ENCODE results near the gene KRTAP5-4. TPM values are rescaled to one million over a fixed set of nuclear protein-coding genes. Genes with fewer than 3 reads are reported as not detected.

KRTAP5-4 gene
- total RNA-seq, 2 donors from 2014 or later: not detected

- intact Hi-C loops (cut with DNase I): loop anchor here (5.0 to 10.0 kb wide), 2 partner anchors 40 to 502 kb away; no protein-coding TSS in a partner anchor
- H3K27me3 ChIP-seq (replicated peaks; ENCODE audit: insufficient read depth): no peaks in the 10 kb centered on the region
- no peak overlapping the region for H3K27ac ChIP-seq
- 48% methylated on average over 20 of the region's 20 CpGs for WGBS
- TF ChIP-seq POLR2AphosphoS5 (IDR thresholded peaks at IDR 0.05): no peak
- no peak for TF ChIP-seq CTCF (IDR thresholded peaks at IDR 0.05)
- no peak for TF ChIP-seq POLR2A (IDR thresholded peaks at IDR 0.05)
- no peaks in the 10 kb centered on the region for H3K4me1 ChIP-seq (replicated peaks)
- no peak overlapping the region for H3K4me3 ChIP-seq
- no peak for DNase-seq (ENCODE audit: low spot score)
- H3K9me3 ChIP-seq: no peaks in the 10 kb centered on the region
- H3K36me3 ChIP-seq: no peaks in the 10 kb centered on the region
Measured at GRCh38 chr11:1652442-1652770, 30.5 kb upstream of the KRTAP5-4 start.

GRCh38 chr11:1652026-1652425, 30.1 kb upstream of the KRTAP5-4 start:
- H3K27me3 ChIP-seq (replicated peaks; ENCODE audit: insufficient read depth): no peaks in the 10 kb centered on the region
- DNase-seq (ENCODE audit: low spot score): no peak

GRCh38 chr11:1651411-1651980, 29.6 kb upstream of the KRTAP5-4 start:
- no peak for DNase-seq (ENCODE audit: low spot score)
- TF ChIP-seq POLR2A (IDR thresholded peaks at IDR 0.05) (no peak), POLR2AphosphoS5 (IDR thresholded peaks at IDR 0.05) (no peak), CTCF (IDR thresholded peaks at IDR 0.05) (no peak)

More at GRCh38 chr11:1652026-1652425, 30.1 kb upstream of the KRTAP5-4 start:
- intact Hi-C loops (cut with DNase I): loop anchor here (5.0 to 10.0 kb wide), 2 partner anchors 40 to 503 kb away; no protein-coding TSS in a partner anchor
- Histone ChIP-seq H3K4me3 (no peak overlapping the region), H3K36me3 (no peaks in the 10 kb centered on the region), H3K27ac (no peak overlapping the region), H3K9me3 (no peaks in the 10 kb centered on the region), H3K4me1 (replicated peaks) (no peaks in the 10 kb centered on the region)
- TF ChIP-seq CTCF (IDR thresholded peaks at IDR 0.05) (no peak), POLR2A (IDR thresholded peaks at IDR 0.05) (no peak), POLR2AphosphoS5 (IDR thresholded peaks at IDR 0.05) (no peak)
- 85% methylated on average over 19 of the region's 19 CpGs for WGBS

GRCh38 chr11:1650918-1651262, 29.0 kb upstream of the KRTAP5-4 start:
- Histone ChIP-seq H3K4me1 (replicated peaks) (no peaks in the 10 kb centered on the region), H3K9me3 (no peaks in the 10 kb centered on the region), H3K4me3 (no peak overlapping the region), H3K36me3 (no peaks in the 10 kb centered on the region), H3K27me3 (replicated peaks; ENCODE audit: insufficient read depth) (no peaks in the 10 kb centered on the region), H3K27ac (no peak overlapping the region)
- WGBS: 77% methylated on average over 5 of the region's 5 CpGs
- no peak for DNase-seq (ENCODE audit: low spot score)
- TF ChIP-seq CTCF (IDR thresholded peaks at IDR 0.05) (no peak), POLR2A (IDR thresholded peaks at IDR 0.05) (no peak), POLR2AphosphoS5 (IDR thresholded peaks at IDR 0.05) (no peak)
- intact Hi-C loops (cut with DNase I): loop anchor here (1.0 to 10.0 kb wide), 3 partner anchors 41 to 504 kb away; no protein-coding TSS in a partner anchor

More at GRCh38 chr11:1651411-1651980, 29.6 kb upstream of the KRTAP5-4 start:
- intact Hi-C loops (cut with DNase I): loop anchor here (1.0 to 10.0 kb wide), 3 partner anchors 41 to 503 kb away; no protein-coding TSS in a partner anchor
- 93% methylated on average over 7 of the region's 7 CpGs for WGBS
- Histone ChIP-seq H3K9me3 (no peaks in the 10 kb centered on the region), H3K27me3 (replicated peaks; ENCODE audit: insufficient read depth) (no peaks in the 10 kb centered on the region), H3K36me3 (no peaks in the 10 kb centered on the region), H3K27ac (no peak overlapping the region), H3K4me3 (no peak overlapping the region), H3K4me1 (replicated peaks) (no peaks in the 10 kb centered on the region)

Measured in prostate gland (tissue), 2 donors.